Right lobe of liver (tissue), 6 donors: ENCODE data around the gene ERBB4. TPM values are rescaled to one million over a fixed set of nuclear protein-coding genes. Genes with fewer than 3 reads are reported as not detected.

Experiments
- ATAC-seq, 4 donors: fragments of 200-7000 bp; cut with Tn5 transposase; one replicate each; pipeline ENCODE4 v1.9.1; 2020; ENCODE audit warnings: mild to moderate bottlenecking in 4 of 4, moderate library complexity in 4 of 4
- DNase-seq, 3 donors: peaks; one replicate each; pipeline ENCODE4 v3.0.0-alpha.2; 2020
- H3K27ac ChIP-seq, 3 donors: fragments of 200-600 bp; one replicate each; pipeline ENCODE4 v1.8.0; 2022
- H3K27me3 ChIP-seq, 2 donors: fragments of 200-600 bp; one replicate each; pipeline ENCODE4 v1.8.0; 2022
- H3K36me3 ChIP-seq, 4 donors: fragments of 200-600 bp; sonication (generic) in 1 of 4; one replicate each; pipeline versions ENCODE4 v1.5.1 to v1.8.0; 2017 to 2022; ENCODE audit warnings: control low read depth in 1 of 4
- H3K4me1 ChIP-seq, 4 donors: fragments of 200-600 bp; sonication (generic) in 1 of 4; one replicate each; pipeline versions ENCODE4 v1.5.1 to v1.8.0; 2017 to 2022; ENCODE audit warnings: control low read depth in 1 of 4
- H3K4me3 ChIP-seq, 3 donors: fragments of 200-600 bp; one replicate each; pipeline ENCODE4 v1.8.0; 2022
- H3K9me3 ChIP-seq, 4 donors: fragments of 200-600 bp; sonication (generic) in 1 of 4; one replicate each; pipeline versions ENCODE4 v1.5.1 to v1.8.0; 2017 to 2022; ENCODE audit warnings: control low read depth in 1 of 4
- CTCF ChIP-seq, 4 donors: fragments of 200-600 bp in 3 of 4; fragments of 450-650 bp in 1 of 4; IDR thresholded peaks; one replicate each; pipeline versions ENCODE4 v1.5.1 to v1.8.0; 2016 to 2022; ENCODE audit warnings: antibody characterized with exemption in 4 of 4, mild to moderate bottlenecking in 2 of 4
- POLR2A ChIP-seq: fragments of 450-650 bp; IDR thresholded peaks from one replicate; pipeline ENCODE4 v1.6.1; 2017; ENCODE audit warnings: antibody characterized with exemption, mild to moderate bottlenecking
- WGBS: methylation state at CpG from one replicate; pipeline ENCODE4 v1.1.6; 2018; ENCODE audit warnings: low coverage, low lambda C conversion rate; ENCODE audit not compliant: insufficient coverage; ENCODE audit errors: missing lambda C conversion rate; 5-methylcytosine and 5-hydroxymethylcytosine counted together
- intact Hi-C, 2 donors: fragments of 100-400 bp; cut with DNase I; formaldehyde crosslinking; loops; one replicate each; pipeline versions ENCODE4 v1.11.2 to v1.14.1; 2022
- total RNA-seq, 6 experiments: library from RNA; depleted of rRNA in 2 of 6; stranded (reverse); fragments of >200 nt in 2 of 6; fragmentation: NEBNext Ultra II Directional in 3 of 6; extraction: Animal tissue kit (Norgen Biotek cat#: 25700) in 3 of 6; gene quantifications; one replicate each; pipeline versions ENCODE4 v1.1.0 to v1.2.4, GENCODE V29; 2016 to 2023
- donor health status: DM: no; HTN: yes; CAD: no.
- donor health status: DM: no; HTN: no; CAD: no.
- donor health status: DM: no; HTN: no; CAD: no.
- donor health status: DM: no; HTN: yes; CAD: no.
- donor health status: DM: no; HTN: yes; CAD: no.

Gene ERBB4
- total RNA-seq, 6 experiments from 2014 or later = 0.02 to 0.59 (median 0.08) TPM; not detected in 2

- no peaks in the 10 kb centered on the region for H3K36me3 ChIP-seq
- no peaks in the 10 kb centered on the region for H3K9me3 ChIP-seq
- no peak for DNase-seq
- ATAC-seq = no peak
- TF ChIP-seq CTCF (IDR thresholded peaks at IDR 0.05) (no peak), POLR2A (no peak)
- 3% methylated on average over 29 of the region's 34 CpGs for WGBS
- H3K27me3 ChIP-seq = peaks cover 0 to 9% of the 10 kb centered on the region in 2 donors
- H3K27ac ChIP-seq = no peak overlapping the region
- H3K4me3 ChIP-seq = peak overlapping the region in 2 of 3 donors; percentile 51 to 53
- H3K4me1 ChIP-seq = peaks cover 0 to 22% (median 4%) of the 10 kb centered on the region in 4 donors
- intact Hi-C loops = no loop called here
Observed at GRCh38 chr2:212535996-212536816, 2.4 kb downstream of the ERBB4 start.

DNA sequence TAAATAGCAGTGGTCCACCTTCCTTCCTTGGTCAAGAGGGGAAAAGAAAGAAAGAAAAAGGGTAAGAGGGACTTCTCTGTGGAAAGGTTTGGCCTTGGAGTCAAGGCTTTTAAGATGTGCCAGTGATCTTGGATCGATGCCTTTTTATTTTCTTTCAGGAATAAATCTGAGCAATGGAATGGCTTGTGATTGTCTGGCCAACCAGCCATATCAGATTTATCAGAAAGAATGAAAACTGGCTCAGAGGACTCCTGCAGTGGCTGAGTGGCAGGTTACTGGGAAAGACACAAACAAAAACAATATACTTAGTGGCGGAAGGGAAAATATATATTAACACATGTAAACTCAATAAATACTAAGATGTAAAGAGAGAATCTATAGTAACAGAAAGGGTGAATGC, 4.3 kb downstream of the ERBB4 start:
- Histone ChIP-seq H3K4me3 (no peak overlapping the region), H3K27me3 (peaks cover 0 to 9% of the 10 kb centered on the region in 2 donors), H3K36me3 (no peaks in the 10 kb centered on the region), H3K27ac (no peak overlapping the region), H3K9me3 (no peaks in the 10 kb centered on the region), H3K4me1 (peaks cover 0 to 22% (median 4%) of the 10 kb centered on the region in 4 donors)
- intact Hi-C loops = no loop called here
- TF ChIP-seq POLR2A = no peak
- no peak for TF ChIP-seq CTCF (IDR thresholded peaks at IDR 0.05)
- DNase-seq = no peak
- WGBS = 56% methylated on average over 2 of the region's 2 CpGs
- ATAC-seq = no peak

DNA sequence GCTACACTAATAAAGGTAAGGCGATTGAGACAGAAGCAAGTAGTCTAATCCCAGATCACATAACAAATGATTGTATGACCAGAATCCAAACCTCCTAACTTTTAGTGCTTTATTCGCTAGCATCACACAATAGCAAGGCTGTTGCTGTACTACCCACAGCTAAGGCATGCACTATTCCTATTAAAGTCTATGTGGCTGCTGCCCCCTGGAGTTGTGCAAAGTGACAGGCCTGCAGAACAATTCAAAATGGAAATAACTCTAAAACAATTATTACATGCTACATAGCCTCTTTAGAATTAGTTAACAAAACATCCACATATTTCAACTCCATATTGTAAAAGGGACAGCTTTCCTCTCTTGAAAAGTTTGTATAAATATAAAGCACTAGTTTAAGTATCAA, 6.0 kb downstream of the ERBB4 start:
- Histone ChIP-seq H3K4me3 (no peak overlapping the region), H3K4me1 (peaks cover 0 to 11% (median 3%) of the 10 kb centered on the region in 4 donors), H3K27me3 (peaks cover 0 to 6% of the 10 kb centered on the region in 2 donors), H3K36me3 (no peaks in the 10 kb centered on the region), H3K9me3 (no peaks in the 10 kb centered on the region), H3K27ac (no peak overlapping the region)
- WGBS = 77% methylated on average over 2 of the region's 2 CpGs
- DNase-seq (no peak), ATAC-seq (no peak)
- TF ChIP-seq CTCF (IDR thresholded peaks at IDR 0.05) = no peak
- no peak for TF ChIP-seq POLR2A
- intact Hi-C loops = no loop called here

DNA sequence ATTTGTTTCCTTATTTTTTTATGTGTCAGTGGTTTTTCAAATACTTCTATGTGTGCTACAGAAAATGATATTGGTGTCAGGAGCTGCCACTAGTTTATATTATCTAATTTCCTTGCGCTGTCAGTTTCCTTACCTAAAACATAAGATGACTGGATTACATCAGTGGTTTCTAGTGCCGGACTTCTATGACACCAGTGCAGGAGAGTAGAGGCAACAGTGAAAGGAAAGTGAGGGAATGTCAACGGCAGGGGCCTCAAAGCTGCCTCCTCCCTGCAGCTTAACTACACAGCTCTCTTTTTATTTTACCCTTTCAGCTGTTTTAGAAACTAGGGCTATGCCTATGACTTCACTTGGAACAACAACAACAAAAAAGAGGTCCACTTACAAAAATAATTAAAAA, 6.5 kb downstream of the ERBB4 start:
- DNase-seq (no peak), ATAC-seq (no peak)
- no peaks in the 10 kb centered on the region for H3K9me3 ChIP-seq
- H3K4me1 ChIP-seq = peaks cover 0 to 6% (median under 1%) of the 10 kb centered on the region in 4 donors
- TF ChIP-seq POLR2A (no peak), CTCF (IDR thresholded peaks at IDR 0.05) (no peak)
- peaks cover 0 to 3% of the 10 kb centered on the region in 2 donors for H3K27me3 ChIP-seq
- H3K27ac ChIP-seq = no peak overlapping the region
- no peak overlapping the region for H3K4me3 ChIP-seq
- no peaks in the 10 kb centered on the region for H3K36me3 ChIP-seq
- intact Hi-C loops = no loop called here
- 64% methylated on average over 3 of the region's 3 CpGs for WGBS
